Calu3 (cell line): ENCODE measurements around the gene EPHX1. TPM values are rescaled to one million over a fixed set of nuclear protein-coding genes. Genes with fewer than 3 reads are reported as not detected.

Experiments
- BruUV-seq: library from RNA; stranded (reverse); fragments of 400-500 nt; replicated peaks from 2 replicates; lab custom pipeline; 2021; lab: Mats Ljungman, UMichigan
- CTCF ChIA-PET: fragments of 300-600 bp; sonication (Branson Sonifier 250); formaldehyde crosslinking; loops from one replicate; lab custom pipeline; 2022; ENCODE audit warnings: antibody characterized with exemption; lab: Charles Lee
- DNase-seq: peaks from one replicate; pipeline ENCODE4 v3.0.0; 2022
- H3K27ac Mint-ChIP-seq: one replicate; pipeline ENCODE4 v1.8.0; 2022; ENCODE audit warnings: mixed read lengths; ENCODE audit not compliant: unreplicated experiment
- H3K27me3 Mint-ChIP-seq: one replicate; pipeline ENCODE4 v1.8.0; 2022; ENCODE audit warnings: mixed read lengths; ENCODE audit not compliant: unreplicated experiment
- H3K36me3 Mint-ChIP-seq: one replicate; pipeline ENCODE4 v1.8.0; 2022; ENCODE audit warnings: mild to moderate bottlenecking, moderate library complexity, mixed read lengths; ENCODE audit not compliant: insufficient read depth, unreplicated experiment
- H3K4me1 Mint-ChIP-seq: one replicate; pipeline ENCODE4 v1.8.0; 2022; ENCODE audit warnings: mild to moderate bottlenecking, low read depth, mixed read lengths; ENCODE audit not compliant: unreplicated experiment
- H3K4me3 Mint-ChIP-seq: one replicate; pipeline ENCODE4 v1.8.0; 2022; ENCODE audit warnings: mild to moderate bottlenecking, low read depth, moderate library complexity, mixed read lengths; ENCODE audit not compliant: unreplicated experiment
- H3K9me3 Mint-ChIP-seq: one replicate; pipeline ENCODE4 v1.8.0; 2022; ENCODE audit warnings: low read depth, mixed read lengths; ENCODE audit not compliant: unreplicated experiment
- CTCF ChIP-seq: fragments of 200-600 bp; IDR thresholded peaks from one replicate; pipeline ENCODE4 v1.8.0; 2022; ENCODE audit warnings: antibody characterized with exemption; ENCODE audit not compliant: unreplicated experiment
- intact Hi-C: fragments of 100-400 bp; cut with micrococcal nuclease; formaldehyde crosslinking; loops from one replicate; pipeline ENCODE4 v1.10.0; 2022; ENCODE audit not compliant: unreplicated experiment
- total RNA-seq: library from RNA; stranded (reverse); gene quantifications from 2 replicates; pipeline ENCODE4 v1.2.3, GENCODE V29; 2022

The EPHX1 gene
- total RNA-seq, 1 experiment from 2014 or later, result 46.6 TPM

DNA sequence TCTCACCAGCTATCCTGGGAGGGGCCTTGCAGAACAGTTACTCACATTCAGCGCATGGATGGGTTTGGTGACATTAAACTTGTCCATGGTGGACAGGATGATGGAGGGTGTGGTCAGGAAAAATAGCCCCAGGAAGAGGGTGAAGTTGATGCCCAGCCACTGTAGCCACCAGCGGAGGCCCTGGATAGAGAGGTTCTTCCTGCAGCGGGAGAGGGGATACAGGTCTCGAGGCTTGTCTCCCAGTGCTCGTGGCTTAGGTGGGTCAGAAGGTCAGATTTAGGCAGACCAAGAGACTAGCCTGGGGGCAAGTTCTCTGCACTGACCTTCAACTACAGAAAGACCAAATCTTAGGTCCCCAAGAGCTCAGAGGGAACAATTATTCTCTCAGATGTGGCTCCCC lies 49.2 kb downstream of the EPHX1 start:
- no peaks in the 10 kb centered on the region for H3K27me3 Mint-ChIP-seq
- H3K4me1 Mint-ChIP-seq, result no peaks in the 10 kb centered on the region
- no peak overlapping the region for H3K27ac Mint-ChIP-seq
- H3K9me3 Mint-ChIP-seq, result no peaks in the 10 kb centered on the region
- no peak overlapping the region for H3K4me3 Mint-ChIP-seq
- DNase-seq, result no peak
- no peak for TF ChIP-seq CTCF
- BruUV-seq, result no TSS peak
- intact Hi-C loops, result no loop called here
- CTCF ChIA-PET, result interaction anchor here (0.6 to 0.7 kb wide), 3 partner anchors 17 to 446 kb away, joined by 3 to 5 read pairs (median 3); no protein-coding TSS in a partner anchor
- H3K36me3 Mint-ChIP-seq, result peaks cover 92% of the 10 kb centered on the region

- no peak for DNase-seq
- Mint-ChIP-seq H3K27me3 (no peaks in the 10 kb centered on the region), H3K9me3 (no peaks in the 10 kb centered on the region), H3K36me3 (peaks cover 96% of the 10 kb centered on the region), H3K4me3 (no peak overlapping the region), H3K27ac (no peak overlapping the region), H3K4me1 (no peaks in the 10 kb centered on the region)
- CTCF ChIA-PET, result interaction anchor here (0.8 kb wide), 1 partner anchor 51 kb away, joined by 3 read pairs; no protein-coding TSS in a partner anchor
- BruUV-seq, result no TSS peak
- TF ChIP-seq CTCF, result no peak
- intact Hi-C loops, result loop anchor here (5.0 kb wide), 1 partner anchor 52 kb away; no protein-coding TSS in a partner anchor
Observed at GRCh38 chr1:225860107-225860506, 50.2 kb downstream of the EPHX1 start.

DNA sequence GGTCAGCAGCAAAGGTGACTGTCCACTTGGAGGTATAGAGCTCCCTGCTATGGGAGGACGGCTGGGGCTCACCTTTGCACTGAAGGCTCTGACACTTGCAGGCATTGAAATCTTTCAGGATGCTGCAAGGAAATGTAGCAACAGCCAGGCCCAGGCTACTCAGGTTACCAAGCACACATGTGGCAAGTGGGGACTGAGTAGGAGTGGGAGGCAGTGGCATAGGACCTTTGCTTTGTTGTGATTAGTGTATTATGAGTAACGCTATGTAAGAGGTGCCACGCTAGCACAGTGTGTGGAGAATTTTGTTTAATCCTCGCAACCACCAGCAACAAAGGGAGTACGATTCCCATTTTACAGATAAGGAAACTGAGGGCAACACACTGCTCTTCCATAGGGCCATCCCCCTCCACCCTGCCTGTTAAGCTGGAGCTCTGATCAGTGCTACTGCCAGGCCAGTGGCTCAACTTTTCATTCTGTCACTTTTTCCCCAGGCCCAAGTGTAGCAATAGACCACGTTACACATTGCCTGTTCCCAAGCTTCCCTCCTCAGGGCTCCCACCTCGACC lies 51.0 kb downstream of the EPHX1 start:
- CTCF ChIA-PET, result no interaction called here

GRCh38 chr1:225861834-225862580 lies 52.1 kb downstream of the EPHX1 start:
- Mint-ChIP-seq H3K4me3 (no peak overlapping the region), H3K36me3 (peaks cover 98% of the 10 kb centered on the region), H3K4me1 (no peaks in the 10 kb centered on the region), H3K27ac (no peak overlapping the region), H3K9me3 (no peaks in the 10 kb centered on the region), H3K27me3 (no peaks in the 10 kb centered on the region)
- no TSS peak for BruUV-seq
- intact Hi-C loops, result loop anchor here (5.0 kb wide), 1 partner anchor 50 kb away; no protein-coding TSS in a partner anchor
- no peak for TF ChIP-seq CTCF
- CTCF ChIA-PET, result no interaction called here
- no peak for DNase-seq

More for the DNA sequence above, 51.0 kb downstream of the EPHX1 start:
- no peak overlapping the region for H3K4me3 Mint-ChIP-seq
- no TSS peak for BruUV-seq
- H3K4me1 Mint-ChIP-seq, result no peaks in the 10 kb centered on the region
- no peaks in the 10 kb centered on the region for H3K9me3 Mint-ChIP-seq
- no peak for DNase-seq
- TF ChIP-seq CTCF, result no peak
- intact Hi-C loops, result loop anchor here (5.0 kb wide), 1 partner anchor 51 kb away; no protein-coding TSS in a partner anchor
- peak overlapping the region; percentile 46 for H3K27ac Mint-ChIP-seq
- H3K36me3 Mint-ChIP-seq, result peaks cover 98% of the 10 kb centered on the region
- H3K27me3 Mint-ChIP-seq, result no peaks in the 10 kb centered on the region
